ENCODE measurements around the gene WWOX.

WWOX gene

GRCh38 chr16:79170555-79171246 is 1071.2 kb downstream of the WWOX start:
- H3K4me3 ChIP-seq (ENCODE audit: low read depth, low read length): no peak overlapping the region
- no peaks in the 10 kb centered on the region for H3K27me3 ChIP-seq (ENCODE audit: control insufficient read depth, insufficient read depth, low read length)
- H3K9ac ChIP-seq (ENCODE audit: low read depth, low read length): no peak overlapping the region
- H3K4me1 ChIP-seq (ENCODE audit: control insufficient read depth, insufficient read depth, low read length): peaks cover 15% of the 10 kb centered on the region
- no peaks in the 10 kb centered on the region for H3K36me3 ChIP-seq (ENCODE audit: control insufficient read depth, insufficient read depth, low read length)
- H3K27ac ChIP-seq (ENCODE audit: low read depth, low read length): no peak overlapping the region
- H3K9me3 ChIP-seq (ENCODE audit: control insufficient read depth, insufficient read depth, low read length): peaks cover 7% of the 10 kb centered on the region

- Histone ChIP-seq H3K27me3 (ENCODE audit: control insufficient read depth, insufficient read depth, low read length) (no peaks in the 10 kb centered on the region), H3K9me3 (ENCODE audit: control insufficient read depth, insufficient read depth, low read length) (peaks cover 7% of the 10 kb centered on the region), H3K9ac (ENCODE audit: low read depth, low read length) (no peak overlapping the region), H3K4me1 (ENCODE audit: control insufficient read depth, insufficient read depth, low read length) (peaks cover 15% of the 10 kb centered on the region), H3K36me3 (ENCODE audit: control insufficient read depth, insufficient read depth, low read length) (no peaks in the 10 kb centered on the region), H3K27ac (ENCODE audit: low read depth, low read length) (no peak overlapping the region), H3K4me3 (ENCODE audit: low read depth, low read length) (no peak overlapping the region)
These were observed 1072.0 kb downstream of the WWOX start for GRCh38 chr16:79171504-79171903.

DNA sequence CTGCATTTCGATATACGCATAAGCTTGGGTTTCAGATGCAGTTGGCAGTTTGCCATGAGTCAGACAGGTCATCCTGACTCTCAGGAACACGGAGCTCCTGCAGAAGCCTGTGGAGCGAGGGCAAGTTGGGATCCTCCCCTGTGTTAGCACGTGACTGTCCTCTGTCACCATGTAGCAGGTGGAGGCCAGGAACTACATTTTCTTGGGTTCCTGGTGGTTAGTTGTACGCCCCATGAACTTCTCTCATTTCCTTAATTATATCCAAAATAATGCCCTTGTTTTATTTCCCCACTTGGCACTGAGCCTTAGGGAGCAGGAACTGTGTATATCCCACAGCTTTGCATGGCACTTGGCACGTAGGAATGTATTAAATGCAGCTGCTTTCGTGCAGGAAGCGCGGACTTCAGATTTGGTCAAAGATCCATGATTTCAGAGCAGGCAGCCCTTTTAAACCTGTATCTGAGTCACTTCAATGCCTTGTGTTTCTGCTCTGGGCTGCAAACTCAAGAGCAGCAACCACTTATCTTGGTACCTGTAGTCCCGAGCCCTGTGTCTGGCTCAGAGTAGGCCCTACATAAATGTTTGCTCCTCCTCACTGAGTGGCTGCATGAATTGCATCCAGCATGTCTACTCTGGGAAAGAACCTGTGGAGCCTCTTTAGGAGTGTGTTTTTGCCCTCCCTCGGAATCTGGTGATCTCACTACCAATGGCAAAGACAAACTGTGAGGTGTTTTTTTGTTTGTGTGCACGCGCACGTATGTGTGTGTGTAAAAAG is 1072.7 kb downstream of the WWOX start:
- Histone ChIP-seq H3K27me3 (ENCODE audit: control insufficient read depth, insufficient read depth, low read length) (no peaks in the 10 kb centered on the region), H3K9ac (ENCODE audit: low read depth, low read length) (no peak overlapping the region), H3K4me3 (ENCODE audit: low read depth, low read length) (no peak overlapping the region), H3K27ac (ENCODE audit: low read depth, low read length) (no peak overlapping the region), H3K36me3 (ENCODE audit: control insufficient read depth, insufficient read depth, low read length) (no peaks in the 10 kb centered on the region), H3K9me3 (ENCODE audit: control insufficient read depth, insufficient read depth, low read length) (peaks cover 7% of the 10 kb centered on the region), H3K4me1 (ENCODE audit: control insufficient read depth, insufficient read depth, low read length) (peaks cover 15% of the 10 kb centered on the region)

GRCh38 chr16:79172976-79173500 is 1073.6 kb downstream of the WWOX start:
- Histone ChIP-seq H3K27me3 (ENCODE audit: control insufficient read depth, insufficient read depth, low read length) (no peaks in the 10 kb centered on the region), H3K36me3 (ENCODE audit: control insufficient read depth, insufficient read depth, low read length) (no peaks in the 10 kb centered on the region), H3K9me3 (ENCODE audit: control insufficient read depth, insufficient read depth, low read length) (peaks cover 1% of the 10 kb centered on the region; the same call in 1 of the 2 replicates), H3K27ac (ENCODE audit: low read depth, low read length) (no peak overlapping the region), H3K4me1 (ENCODE audit: control insufficient read depth, insufficient read depth, low read length) (peaks cover 15% of the 10 kb centered on the region), H3K4me3 (ENCODE audit: low read depth, low read length) (no peak overlapping the region), H3K9ac (ENCODE audit: low read depth, low read length) (no peak overlapping the region)

DNA sequence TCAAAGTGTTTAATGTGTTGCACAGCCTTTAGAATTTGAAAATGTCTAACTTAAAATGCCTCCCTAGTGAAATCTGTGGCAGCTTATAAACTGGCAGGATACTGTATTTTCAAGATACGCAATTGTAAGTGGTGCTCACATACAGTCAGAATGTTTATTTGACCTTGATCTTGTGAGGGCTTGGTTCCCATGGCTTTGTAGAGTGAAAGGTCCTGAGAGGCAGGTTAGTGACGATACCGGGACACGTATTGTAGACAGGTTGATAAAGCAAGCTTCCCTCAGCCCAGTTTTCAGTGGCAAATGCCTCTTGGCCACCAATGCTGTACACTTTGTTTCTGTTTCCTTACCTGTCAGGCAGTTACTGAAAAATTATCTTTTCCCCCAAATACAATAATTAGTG is 1074.5 kb downstream of the WWOX start:
- Histone ChIP-seq H3K9ac (ENCODE audit: low read depth, low read length) (no peak overlapping the region), H3K9me3 (ENCODE audit: control insufficient read depth, insufficient read depth, low read length) (no peaks in the 10 kb centered on the region), H3K27me3 (ENCODE audit: control insufficient read depth, insufficient read depth, low read length) (no peaks in the 10 kb centered on the region)

DNA sequence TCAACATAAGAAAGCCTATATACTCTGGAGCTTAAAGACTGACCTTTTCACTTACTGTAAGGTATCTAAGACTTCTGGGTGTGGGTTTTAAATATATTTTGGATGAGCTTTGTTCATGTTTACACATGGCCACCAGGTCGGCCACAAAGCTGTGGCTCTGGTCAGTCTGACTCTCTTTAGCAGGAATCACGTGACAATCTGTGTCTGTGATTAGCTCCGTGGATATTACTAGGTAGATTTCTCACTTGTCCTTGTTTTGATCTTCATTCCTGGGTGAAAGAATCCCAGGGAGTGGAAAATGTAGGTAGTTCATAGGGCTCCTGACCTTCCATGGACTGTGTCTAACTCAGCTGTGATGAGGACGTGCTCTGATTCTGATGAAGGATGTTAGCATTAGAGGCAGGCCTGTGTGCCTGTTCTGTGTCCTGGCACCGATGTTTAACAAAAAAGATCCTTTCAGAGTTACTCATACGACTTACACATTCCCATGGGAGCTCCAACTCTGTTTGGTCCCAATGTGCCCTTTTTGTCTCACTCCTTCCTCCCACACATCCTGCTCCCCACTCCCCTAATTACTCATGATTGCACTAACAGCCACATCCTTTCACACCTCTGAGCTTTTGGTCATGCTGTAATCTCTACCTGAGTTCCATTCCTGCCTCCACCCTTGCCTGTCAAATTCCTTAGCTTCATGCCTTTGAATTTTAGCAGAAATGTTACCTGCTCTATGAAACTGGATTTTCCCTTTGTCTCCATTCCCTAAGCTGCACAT is 1076.0 kb downstream of the WWOX start:
- no peak overlapping the region for H3K27ac ChIP-seq (ENCODE audit: low read depth, low read length)
- no peaks in the 10 kb centered on the region for H3K36me3 ChIP-seq (ENCODE audit: control insufficient read depth, insufficient read depth, low read length)
- no peaks in the 10 kb centered on the region for H3K27me3 ChIP-seq (ENCODE audit: control insufficient read depth, insufficient read depth, low read length)
- no peak overlapping the region for H3K9ac ChIP-seq (ENCODE audit: low read depth, low read length)
- H3K4me3 ChIP-seq (ENCODE audit: low read depth, low read length): no peak overlapping the region
- no peaks in the 10 kb centered on the region for H3K9me3 ChIP-seq (ENCODE audit: control insufficient read depth, insufficient read depth, low read length)
- H3K4me1 ChIP-seq (ENCODE audit: control insufficient read depth, insufficient read depth, low read length): no peaks in the 10 kb centered on the region

More for the DNA sequence above, 1074.5 kb downstream of the WWOX start:
- no peak overlapping the region for H3K27ac ChIP-seq (ENCODE audit: low read depth, low read length)
- no peak overlapping the region for H3K4me3 ChIP-seq (ENCODE audit: low read depth, low read length)
- peaks cover 11% of the 10 kb centered on the region for H3K4me1 ChIP-seq (ENCODE audit: control insufficient read depth, insufficient read depth, low read length)
- no peaks in the 10 kb centered on the region for H3K36me3 ChIP-seq (ENCODE audit: control insufficient read depth, insufficient read depth, low read length)

- no peak overlapping the region for H3K9ac ChIP-seq (ENCODE audit: low read depth, low read length)
- no peaks in the 10 kb centered on the region for H3K9me3 ChIP-seq (ENCODE audit: control insufficient read depth, insufficient read depth, low read length)
- H3K27me3 ChIP-seq (ENCODE audit: control insufficient read depth, insufficient read depth, low read length): no peaks in the 10 kb centered on the region
These were observed 1077.6 kb downstream of the WWOX start for GRCh38 chr16:79177018-79177417.

DNA sequence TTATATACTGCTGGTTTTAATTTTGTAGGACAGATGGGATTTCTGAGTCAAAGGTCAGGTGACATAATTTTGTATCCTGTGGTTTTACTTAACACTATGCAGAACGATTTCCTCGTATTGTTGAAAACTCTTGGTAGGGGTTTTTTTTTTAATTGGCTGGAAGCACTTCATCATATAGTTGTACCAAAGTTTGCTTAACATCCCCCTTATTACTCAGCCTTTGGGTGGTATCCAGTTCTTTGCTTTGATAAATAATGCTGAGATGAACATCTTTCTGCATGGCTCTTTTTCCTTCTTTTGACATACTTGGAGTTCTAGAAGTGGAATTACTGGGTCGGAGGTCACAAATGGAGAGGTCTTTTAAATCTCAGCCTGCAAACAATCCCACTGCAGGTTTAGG is 1082.0 kb downstream of the WWOX start:
- no peaks in the 10 kb centered on the region for H3K27me3 ChIP-seq (ENCODE audit: control insufficient read depth, insufficient read depth, low read length)
- no peak overlapping the region for H3K27ac ChIP-seq (ENCODE audit: low read depth, low read length)
- H3K4me1 ChIP-seq (ENCODE audit: control insufficient read depth, insufficient read depth, low read length): no peaks in the 10 kb centered on the region
- H3K36me3 ChIP-seq (ENCODE audit: control insufficient read depth, insufficient read depth, low read length): no peaks in the 10 kb centered on the region
- no peak overlapping the region for H3K4me3 ChIP-seq (ENCODE audit: low read depth, low read length)
- no peaks in the 10 kb centered on the region for H3K9me3 ChIP-seq (ENCODE audit: control insufficient read depth, insufficient read depth, low read length)
- no peak overlapping the region for H3K9ac ChIP-seq (ENCODE audit: low read depth, low read length)

More at GRCh38 chr16:79177018-79177417, 1077.6 kb downstream of the WWOX start:
- H3K4me3 ChIP-seq (ENCODE audit: low read depth, low read length): no peak overlapping the region
- H3K36me3 ChIP-seq (ENCODE audit: control insufficient read depth, insufficient read depth, low read length): no peaks in the 10 kb centered on the region
- H3K27ac ChIP-seq (ENCODE audit: low read depth, low read length): no peak overlapping the region
- no peaks in the 10 kb centered on the region for H3K4me1 ChIP-seq (ENCODE audit: control insufficient read depth, insufficient read depth, low read length)

DNA sequence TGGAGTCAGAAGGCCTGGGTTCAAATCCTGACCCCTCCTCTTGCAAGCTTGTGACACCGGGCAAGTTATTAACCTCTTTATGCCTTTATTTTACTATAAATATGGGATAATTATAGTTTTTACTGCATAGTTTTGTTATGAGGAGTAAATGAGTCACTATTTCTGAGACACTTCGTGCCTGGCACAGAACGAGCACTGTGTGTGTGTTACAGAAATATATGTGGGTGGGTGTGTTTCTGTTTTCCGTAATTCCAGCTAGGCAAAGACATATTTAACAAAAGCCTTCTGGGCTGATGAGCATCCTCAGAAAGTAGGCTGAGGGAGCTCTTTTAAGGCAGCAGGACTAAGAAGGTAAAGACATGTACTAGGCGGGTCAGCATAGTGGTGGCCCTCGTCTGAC is 1083.2 kb downstream of the WWOX start:
- H3K36me3 ChIP-seq (ENCODE audit: control insufficient read depth, insufficient read depth, low read length): no peaks in the 10 kb centered on the region
- H3K4me3 ChIP-seq (ENCODE audit: low read depth, low read length): no peak overlapping the region
- no peaks in the 10 kb centered on the region for H3K9me3 ChIP-seq (ENCODE audit: control insufficient read depth, insufficient read depth, low read length)
- no peak overlapping the region for H3K27ac ChIP-seq (ENCODE audit: low read depth, low read length)
- H3K27me3 ChIP-seq (ENCODE audit: control insufficient read depth, insufficient read depth, low read length): no peaks in the 10 kb centered on the region
- H3K4me1 ChIP-seq (ENCODE audit: control insufficient read depth, insufficient read depth, low read length): no peaks in the 10 kb centered on the region
- no peak overlapping the region for H3K9ac ChIP-seq (ENCODE audit: low read depth, low read length)

DNA sequence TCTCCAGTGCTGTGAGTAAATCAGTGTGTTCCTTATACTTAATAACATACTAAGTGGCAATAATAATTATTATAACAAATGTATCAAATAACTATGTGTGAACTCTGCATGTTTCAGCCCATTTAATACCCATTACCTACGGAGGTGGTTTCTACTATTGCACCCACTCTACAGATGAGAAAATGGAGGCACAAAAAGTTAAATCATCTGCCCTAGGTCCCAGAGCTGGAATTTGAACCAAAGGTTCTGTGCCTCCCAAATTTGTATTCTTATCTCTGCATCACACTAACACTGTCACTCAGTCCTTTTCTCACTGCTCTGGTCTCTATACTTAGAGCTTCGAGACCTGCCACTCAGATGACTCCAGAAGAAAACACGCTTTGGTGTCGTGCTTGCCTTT is 1084.1 kb downstream of the WWOX start:
- Histone ChIP-seq H3K4me1 (ENCODE audit: control insufficient read depth, insufficient read depth, low read length) (peaks cover 9% of the 10 kb centered on the region), H3K36me3 (ENCODE audit: control insufficient read depth, insufficient read depth, low read length) (no peaks in the 10 kb centered on the region), H3K9me3 (ENCODE audit: control insufficient read depth, insufficient read depth, low read length) (no peaks in the 10 kb centered on the region), H3K27ac (ENCODE audit: low read depth, low read length) (no peak overlapping the region), H3K9ac (ENCODE audit: low read depth, low read length) (no peak overlapping the region), H3K4me3 (ENCODE audit: low read depth, low read length) (no peak overlapping the region), H3K27me3 (ENCODE audit: control insufficient read depth, insufficient read depth, low read length) (no peaks in the 10 kb centered on the region)
